Measurements from ENCODE around the gene ATP5ME.
"Not testable (repeated sequence)": the region's sequence is repeated elsewhere in the genome, so short reads cannot be mapped to it uniquely, and the experiment has no call there.

ATP5ME gene

GRCh38 chr4:704198-704891, 30.3 kb upstream of the ATP5ME start:
- DNase-seq: no peak

- DNase-seq: no peak
Observed at GRCh38 chr4:703336-704197, 29.5 kb upstream of the ATP5ME start.

- no peak for DNase-seq
Observed at GRCh38 chr4:702618-703048, 28.6 kb upstream of the ATP5ME start.

GRCh38 chr4:700587-701264, 26.6 kb upstream of the ATP5ME start:
- DNase-seq: no peak

- no peak for DNase-seq
Observed at GRCh38 chr4:699816-700580, 25.9 kb upstream of the ATP5ME start.

GRCh38 chr4:694341-694940, 20.4 kb upstream of the ATP5ME start:
- DNase-seq: not testable (repeated sequence)

GRCh38 chr4:692771-693554, 18.9 kb upstream of the ATP5ME start:
- no peak for DNase-seq

DNA sequence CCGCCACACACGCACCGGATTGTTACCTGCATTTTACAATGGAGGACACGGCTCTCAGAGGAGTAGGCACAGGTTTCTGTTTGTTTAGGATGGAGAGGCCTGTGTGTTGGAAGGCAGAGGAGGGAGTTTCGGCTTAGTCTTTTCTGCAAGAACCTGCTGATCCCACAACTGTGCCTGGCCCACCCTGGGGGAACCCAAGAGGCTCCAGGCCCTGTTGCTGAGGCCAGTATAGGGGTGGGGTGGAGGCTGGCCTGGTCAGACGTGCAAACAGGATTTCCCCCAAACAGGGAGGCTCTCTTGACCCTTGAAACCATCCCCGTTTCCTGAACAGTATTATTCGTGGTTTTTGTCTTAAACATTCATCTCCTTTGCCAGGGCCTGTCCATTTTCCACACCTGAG, 15.6 kb upstream of the ATP5ME start:
- DNase-seq: no peak

GRCh38 chr4:688854-689681, 15.0 kb upstream of the ATP5ME start, which contains the start of gene SLC49A3:
SLC49A3 (minus strand) TSS chr4:689151; CDS start chr4:689127, 24 bp downstream.
- no peak for DNase-seq

DNA sequence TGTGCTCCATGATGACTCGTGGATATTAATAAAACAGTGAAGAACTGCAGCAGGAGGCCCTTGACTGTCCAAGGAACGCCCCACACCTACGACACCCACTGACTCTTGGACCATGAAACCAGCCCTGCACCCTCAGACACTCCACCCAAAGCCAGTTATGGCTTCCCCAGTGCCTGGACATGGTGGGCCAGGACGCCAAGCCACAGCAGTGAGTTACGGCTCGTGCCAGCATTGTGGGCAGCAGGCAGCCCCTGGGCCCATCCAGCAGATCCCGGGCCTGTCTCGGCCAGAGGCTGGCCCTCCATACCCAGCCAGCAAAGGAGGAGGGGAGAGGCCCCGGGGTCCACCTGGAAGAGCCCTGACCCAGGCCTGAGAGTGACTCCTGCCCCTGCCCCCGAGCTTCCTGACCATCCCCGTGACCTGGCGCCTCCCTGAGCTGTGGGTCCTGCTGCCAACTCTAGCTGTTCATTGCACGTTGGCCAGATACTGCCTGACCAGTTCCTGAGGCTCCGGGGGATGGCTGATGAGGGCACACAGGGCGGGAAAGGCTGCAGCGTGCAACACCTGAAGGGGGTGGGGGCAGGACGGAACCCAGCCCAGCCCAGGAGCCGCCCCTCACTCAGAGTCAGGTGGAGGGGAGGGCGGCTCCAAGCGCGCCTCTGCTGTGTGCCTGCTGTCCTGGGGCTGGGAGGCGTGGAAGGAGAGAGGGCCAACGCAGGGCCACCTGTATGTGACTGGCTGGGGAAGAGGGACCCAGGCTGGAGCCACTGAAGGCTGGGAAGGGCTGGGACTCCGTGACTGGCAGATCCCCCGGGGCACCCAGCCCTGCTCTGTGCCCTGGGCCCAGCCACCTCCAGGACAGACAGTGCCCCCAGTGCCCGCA, 14.1 kb upstream of the ATP5ME start:
- DNase-seq: no peak

DNA sequence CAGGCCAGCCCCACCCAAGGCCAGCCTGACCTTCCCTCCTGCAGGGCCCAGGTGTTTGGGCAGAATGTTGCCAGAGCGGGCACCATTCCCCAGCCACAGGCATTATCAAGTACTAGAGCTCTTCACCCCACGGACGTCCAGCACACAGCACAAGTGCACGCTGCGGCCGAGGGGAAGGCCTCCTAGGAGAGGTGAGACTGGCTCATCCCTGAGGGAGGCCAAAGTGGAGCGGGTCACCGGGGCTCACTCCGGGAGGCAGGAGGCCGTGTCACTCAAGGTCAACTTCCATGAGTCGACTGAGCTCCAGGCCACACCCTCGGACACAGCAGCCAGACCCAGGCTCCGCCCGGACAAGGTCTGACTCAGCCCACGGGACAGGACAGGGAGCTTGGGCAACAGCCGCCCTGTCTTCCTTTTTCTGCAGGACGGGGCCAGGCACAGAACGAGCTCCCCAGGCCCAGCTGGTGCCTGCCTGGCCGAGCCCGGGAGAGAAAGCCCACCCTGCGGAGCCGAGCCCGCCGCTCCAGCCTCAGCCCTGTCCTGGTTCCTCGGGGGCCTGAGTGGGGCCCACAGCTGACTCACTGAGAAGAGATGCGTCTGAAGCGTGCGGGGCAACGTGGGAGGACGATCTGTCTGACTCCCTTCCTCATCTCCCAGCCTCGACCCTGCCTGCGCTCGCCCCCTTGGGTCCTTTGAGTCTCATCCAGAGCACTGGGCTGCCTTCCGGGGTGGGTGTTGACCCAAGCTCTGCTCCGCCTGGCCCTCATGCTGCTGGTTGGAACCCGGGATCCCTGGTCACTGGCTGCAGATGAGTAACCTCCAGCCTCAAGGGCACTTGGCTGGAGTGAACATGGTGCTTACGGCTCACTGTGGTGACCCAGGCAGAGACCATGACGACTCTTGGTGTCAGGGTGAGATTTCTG, 13.2 kb upstream of the ATP5ME start:
- DNase-seq: no peak

DNA sequence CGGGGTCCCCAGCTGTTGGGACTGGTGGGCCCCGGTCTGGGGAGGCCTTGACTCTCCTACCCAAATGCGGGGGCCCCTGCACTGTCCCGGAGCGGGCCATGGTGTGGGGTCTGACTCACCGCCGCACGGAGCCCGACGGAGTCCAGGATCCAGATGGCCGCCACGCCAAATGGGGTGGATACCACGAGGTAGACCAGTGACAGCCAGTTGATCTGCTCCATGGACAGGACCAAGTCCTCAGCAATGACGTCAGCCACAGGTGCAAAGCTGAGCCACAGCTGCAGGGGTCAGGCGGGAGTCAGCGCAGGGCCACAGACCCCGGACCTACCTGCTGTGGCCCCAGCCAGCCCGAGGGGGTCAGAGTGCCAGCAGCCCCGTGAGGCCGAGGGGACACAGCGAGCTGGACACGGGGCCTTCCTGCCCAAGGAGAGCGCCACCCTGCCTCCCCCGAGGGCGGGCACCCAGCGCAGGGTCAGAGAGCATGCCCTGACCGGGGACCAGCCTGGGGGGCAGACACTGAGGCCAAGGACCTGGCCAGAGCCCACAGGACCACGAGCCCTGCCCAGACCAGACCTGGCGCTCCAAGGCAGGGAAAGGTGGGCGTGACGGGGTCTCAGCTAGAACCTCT, 12.5 kb upstream of the ATP5ME start:
- no peak for DNase-seq

DNA sequence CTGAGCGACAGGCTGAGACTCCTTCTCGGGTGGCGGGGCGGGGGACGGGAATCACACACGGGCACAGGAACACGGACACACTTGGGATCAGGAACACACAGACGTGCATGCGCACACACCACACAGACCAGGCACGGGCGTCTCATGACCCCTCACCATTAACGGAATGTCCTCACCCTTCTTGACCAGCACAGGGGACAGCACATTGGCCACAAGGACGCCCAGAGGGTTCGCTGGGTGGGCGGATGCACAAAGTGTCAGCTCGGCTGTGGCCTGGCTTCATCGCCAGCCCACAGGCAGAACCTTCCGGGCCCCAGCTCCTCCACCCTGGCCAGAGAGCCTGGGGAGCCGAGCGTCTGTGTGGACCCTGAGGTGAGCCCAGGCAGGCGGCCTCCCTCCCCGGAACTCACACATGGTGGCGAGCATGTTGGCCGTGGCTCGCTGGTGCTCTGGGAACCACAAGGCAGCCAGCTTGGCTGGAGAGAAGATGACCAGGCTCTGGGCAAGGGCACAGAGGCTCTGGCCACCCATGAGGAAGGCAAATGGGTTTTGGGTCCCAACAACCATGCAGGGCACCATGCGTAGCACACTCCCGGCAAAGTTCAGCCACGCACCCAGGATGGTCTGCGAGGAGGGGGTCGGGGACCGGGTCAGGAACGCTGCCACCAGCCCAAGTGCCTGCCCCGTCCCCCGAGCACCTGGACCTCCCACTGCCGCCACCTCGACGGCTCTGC, 11.8 kb upstream of the ATP5ME start:
- no peak for DNase-seq

- no peak for DNase-seq
Observed at GRCh38 chr4:684623-685327, 10.7 kb upstream of the ATP5ME start.

- no peak for DNase-seq
Observed at GRCh38 chr4:683982-684622, 10.0 kb upstream of the ATP5ME start.

All from activated naive CD4-positive, alpha-beta T cell (primary cell).